ENCODE results near the gene CPSF4. TPM values are rescaled to one million over a fixed set of nuclear protein-coding genes. Genes with fewer than 3 reads are reported as not detected.
"Not testable (repeated sequence)": the region's sequence is repeated elsewhere in the genome, so short reads cannot be mapped to it uniquely, and the experiment has no call there.

Gene CPSF4
- total RNA-seq, 1 donor from 2014 or later: 72.1 TPM

- DNase-seq (ENCODE audit: low spot score): no peak
- Histone ChIP-seq H2AFZ (replicated peaks) (no peak overlapping the region), H3K36me3 (no peaks in the 10 kb centered on the region), H3K4me1 (no peaks in the 10 kb centered on the region), H3K4me3 (no peak overlapping the region), H3K79me2 (ENCODE audit: low read depth) (no peaks in the 10 kb centered on the region), H3K9me3 (ENCODE audit: low read depth) (no peaks in the 10 kb centered on the region), H3K4me2 (no peak overlapping the region), H3K27me3 (no peaks in the 10 kb centered on the region), H3K9ac (no peak overlapping the region), H3F3A (ENCODE audit: low read depth) (no peaks in the 10 kb centered on the region), H3K27ac (no peak overlapping the region), H4K20me1 (ENCODE audit: low read depth) (peaks cover 9% of the 10 kb centered on the region)
- peaks cover 3% of the 10 kb centered on the region for H3K27me3 Mint-ChIP-seq (ENCODE audit: insufficient read depth, low read depth)
- H3K4me3 Mint-ChIP-seq: no peak overlapping the region
- H3K4me1 Mint-ChIP-seq: no peaks in the 10 kb centered on the region
- H3K9me3 Mint-ChIP-seq: no peaks in the 10 kb centered on the region
- TF ChIP-seq CTCF (IDR thresholded peaks at IDR 0.05) (no peak), EZH2phosphoT487 (IDR thresholded peaks at IDR 0.05) (no peak), EZH2 (IDR thresholded peaks at IDR 0.05) (no peak)
- H3K36me3 Mint-ChIP-seq: peaks cover 13% of the 10 kb centered on the region
- H3K27ac Mint-ChIP-seq: no peak overlapping the region
These were observed 13.6 kb upstream of the CPSF4 start for GRCh38 chr7:99424932-99425730.

- no peak overlapping the region for H3K27ac Mint-ChIP-seq
- H3K9me3 Mint-ChIP-seq: no peaks in the 10 kb centered on the region
- H3K27ac ChIP-seq: no peak overlapping the region
- H3K4me3 Mint-ChIP-seq: no peak overlapping the region
- no peak overlapping the region for H3K4me2 ChIP-seq
- H3K4me3 ChIP-seq: no peak overlapping the region
- no peak for DNase-seq (ENCODE audit: low spot score)
- peaks cover 3% of the 10 kb centered on the region for H3K27me3 Mint-ChIP-seq (ENCODE audit: insufficient read depth, low read depth)
- H3K9me3 ChIP-seq (ENCODE audit: low read depth): no peaks in the 10 kb centered on the region
- H4K20me1 ChIP-seq (ENCODE audit: low read depth): no peaks in the 10 kb centered on the region
- no peaks in the 10 kb centered on the region for H3K4me1 Mint-ChIP-seq
- H3K36me3 Mint-ChIP-seq: peaks cover 11% of the 10 kb centered on the region
- no peak overlapping the region for H3K9ac ChIP-seq
- no peak overlapping the region for H2AFZ ChIP-seq (replicated peaks)
- H3K4me1 ChIP-seq: no peaks in the 10 kb centered on the region
- TF ChIP-seq EZH2phosphoT487 (IDR thresholded peaks at IDR 0.05): no peak
- H3K27me3 ChIP-seq: no peaks in the 10 kb centered on the region
- no peaks in the 10 kb centered on the region for H3F3A ChIP-seq (ENCODE audit: low read depth)
- no peaks in the 10 kb centered on the region for H3K36me3 ChIP-seq
- no peaks in the 10 kb centered on the region for H3K79me2 ChIP-seq (ENCODE audit: low read depth)
These were observed 9.7 kb upstream of the CPSF4 start for GRCh38 chr7:99428972-99429566.

GRCh38 chr7:99429756-99430155, 9.0 kb upstream of the CPSF4 start:
- no peaks in the 10 kb centered on the region for H4K20me1 ChIP-seq (ENCODE audit: low read depth)
- H3K9ac ChIP-seq: no peak overlapping the region
- no peaks in the 10 kb centered on the region for H3F3A ChIP-seq (ENCODE audit: low read depth)
- no peak for DNase-seq (ENCODE audit: low spot score)
- H3K9me3 Mint-ChIP-seq: no peaks in the 10 kb centered on the region
- H3K27me3 ChIP-seq: no peaks in the 10 kb centered on the region
- H3K36me3 ChIP-seq: no peaks in the 10 kb centered on the region
- no peaks in the 10 kb centered on the region for H3K4me1 ChIP-seq
- H3K27ac Mint-ChIP-seq: no peak overlapping the region
- TF ChIP-seq EZH2phosphoT487 (IDR thresholded peaks at IDR 0.05): no peak
- no peak overlapping the region for H3K4me3 ChIP-seq
- H3K4me2 ChIP-seq: no peak overlapping the region
- no peaks in the 10 kb centered on the region for H3K4me1 Mint-ChIP-seq
- H3K79me2 ChIP-seq (ENCODE audit: low read depth): no peaks in the 10 kb centered on the region
- no peak overlapping the region for H2AFZ ChIP-seq (replicated peaks)
- H3K27ac ChIP-seq: no peak overlapping the region
- H3K9me3 ChIP-seq (ENCODE audit: low read depth): no peaks in the 10 kb centered on the region
- peaks cover 3% of the 10 kb centered on the region for H3K27me3 Mint-ChIP-seq (ENCODE audit: insufficient read depth, low read depth)
- peaks cover 11% of the 10 kb centered on the region for H3K36me3 Mint-ChIP-seq
- no peak overlapping the region for H3K4me3 Mint-ChIP-seq

GRCh38 chr7:99431756-99432540, 6.8 kb upstream of the CPSF4 start:
- not testable (repeated sequence) for H3K4me3 ChIP-seq, H3K36me3 ChIP-seq

More at GRCh38 chr7:99431756-99432540, 6.8 kb upstream of the CPSF4 start:
- not testable (repeated sequence) for H3K9me3 Mint-ChIP-seq; H3K4me1 Mint-ChIP-seq; H3K9ac ChIP-seq; H3K4me1 ChIP-seq; DNase-seq (ENCODE audit: low spot score); H3K4me2 ChIP-seq; H2AFZ ChIP-seq (replicated peaks); H4K20me1 ChIP-seq (ENCODE audit: low read depth); H3K27me3 Mint-ChIP-seq (ENCODE audit: insufficient read depth, low read depth); H3K27ac Mint-ChIP-seq; H3K36me3 Mint-ChIP-seq; H3F3A ChIP-seq (ENCODE audit: low read depth); H3K27ac ChIP-seq; H3K9me3 ChIP-seq (ENCODE audit: low read depth); H3K27me3 ChIP-seq
- peaks cover 18% of the 10 kb centered on the region for H3K79me2 ChIP-seq (ENCODE audit: low read depth)
- H3K4me3 Mint-ChIP-seq: peak overlapping the region; percentile 24
